Fibroblast of pulmonary artery (primary cell): ENCODE measurements around the gene DCLK1.

ENCODE experiments used
- DNase-seq: peaks from one replicate; pipeline ENCODE4 v3.0.0-alpha.2; 2010; ENCODE audit warnings: low read depth
- H3K4me3 ChIP-seq: replicated peaks from 2 replicates; pipeline ENCODE4 v1.5.1; 2011; ENCODE audit warnings: low read depth, mild to moderate bottlenecking, control low read depth, low read length, moderate library complexity
- CTCF ChIP-seq: IDR thresholded peaks from 2 replicates; pipeline ENCODE4 v1.5.1; 2011; ENCODE audit warnings: mild to moderate bottlenecking, control low read depth, low read length, inconsistent platforms; ENCODE audit errors: missing control alignments

The DCLK1 gene

DNA sequence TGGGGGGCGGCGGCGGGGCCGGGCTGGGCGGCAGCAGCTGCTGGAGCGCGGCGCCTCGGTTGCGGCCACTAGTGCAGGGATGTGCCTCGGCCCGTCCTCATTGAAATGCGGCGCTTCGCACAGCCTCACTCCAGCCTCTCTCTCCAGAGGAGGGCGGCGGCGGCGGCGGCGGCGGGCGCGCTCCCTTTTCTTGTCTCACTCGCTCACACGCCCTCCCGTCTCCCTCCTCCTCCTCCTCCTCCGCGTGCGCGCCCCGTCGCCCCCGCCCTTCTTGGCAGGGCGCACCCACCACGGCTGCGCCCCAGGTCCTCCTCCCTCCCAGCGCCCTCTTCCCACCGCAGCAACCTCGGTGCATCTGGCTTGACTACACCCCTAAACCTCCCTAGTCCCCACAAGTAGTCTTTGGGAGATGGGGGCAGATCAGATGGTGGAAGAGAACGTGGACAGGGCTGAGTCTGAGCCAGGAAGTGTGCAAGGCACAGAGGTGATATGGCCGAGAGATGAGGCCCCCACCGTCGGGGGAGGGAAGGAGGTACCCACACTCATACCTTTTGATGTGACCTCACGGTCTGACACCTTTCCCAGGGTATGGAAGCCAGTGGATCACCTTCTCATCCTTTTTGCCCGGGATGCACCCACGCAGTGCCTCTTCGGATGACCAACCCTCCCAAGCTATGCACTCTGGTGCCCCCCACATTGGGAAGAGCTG, at the start of gene DCLK1:
Gene DCLK1, minus strand, starts transcription at position 161 of the 709 bp plus-strand sequence.
- DNase-seq, result peak; percentile 39
- peak within 1 kb of the TSS; percentile 54 for H3K4me3 ChIP-seq

DNA sequence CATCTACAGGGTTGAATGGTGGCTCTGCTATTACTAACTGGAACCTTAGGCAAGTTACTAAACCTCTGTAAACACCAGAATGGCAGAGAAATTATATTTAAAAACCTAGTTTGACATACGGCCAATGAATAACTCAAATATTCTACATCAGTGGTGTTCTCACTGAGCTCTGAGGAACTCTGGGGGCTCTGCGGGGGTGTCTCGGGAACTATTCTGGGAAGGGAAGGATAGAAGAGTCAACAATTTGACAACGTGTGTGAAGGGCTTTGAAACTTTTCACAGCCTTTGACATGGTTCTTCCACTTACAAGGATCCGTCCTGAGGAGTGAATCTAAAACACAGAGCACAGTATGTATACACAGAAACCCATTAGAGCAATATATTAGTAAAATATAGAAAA, 44.4 kb upstream of the DCLK1 start:
- no peak for TF ChIP-seq CTCF
- H3K4me3 ChIP-seq, result no peak overlapping the region
- no peak for DNase-seq

More for the DNA sequence above, at the start of gene DCLK1:
- no peak for TF ChIP-seq CTCF

- no peak overlapping the region for H3K4me3 ChIP-seq
- TF ChIP-seq CTCF, result no peak
- no peak for DNase-seq
These were observed 43.7 kb upstream of the DCLK1 start for GRCh38 chr13:36174923-36175322.

DNA sequence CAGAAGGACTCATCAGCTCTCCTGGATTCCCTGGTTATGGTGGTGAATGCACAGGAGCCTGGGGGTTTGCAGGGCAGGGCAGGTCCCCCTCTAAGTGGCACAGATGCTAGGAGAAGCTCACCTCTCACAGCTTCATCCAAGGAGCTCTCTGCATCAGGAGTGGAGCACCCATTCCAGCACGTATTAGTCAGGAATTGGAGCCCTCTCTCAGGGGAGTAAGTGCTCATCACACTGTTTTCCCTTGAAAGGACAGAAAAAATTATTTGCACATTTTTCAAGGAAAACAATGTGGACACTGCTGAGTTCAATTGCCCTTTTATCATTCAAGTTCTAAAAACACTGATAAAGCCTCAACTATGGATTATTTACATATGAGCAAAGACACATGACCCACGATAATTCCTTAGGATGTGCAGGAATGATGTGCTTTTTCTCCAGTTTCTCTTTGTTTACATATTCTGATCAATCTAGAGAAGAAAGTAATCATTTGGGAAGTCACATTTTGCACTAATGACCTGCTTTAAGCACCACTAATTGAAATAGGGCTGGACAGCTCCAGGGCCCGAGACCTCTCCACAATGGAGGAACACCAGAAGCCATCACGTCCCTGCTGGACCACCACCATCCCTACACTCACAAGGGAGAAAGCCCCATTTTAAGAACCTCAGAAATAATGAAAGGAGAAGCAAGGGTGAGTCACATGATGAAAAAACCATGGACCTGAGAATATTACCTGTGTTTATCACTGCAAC, 42.6 kb upstream of the DCLK1 start:
- H3K4me3 ChIP-seq, result no peak overlapping the region
- no peak for DNase-seq
- no peak for TF ChIP-seq CTCF

DNA sequence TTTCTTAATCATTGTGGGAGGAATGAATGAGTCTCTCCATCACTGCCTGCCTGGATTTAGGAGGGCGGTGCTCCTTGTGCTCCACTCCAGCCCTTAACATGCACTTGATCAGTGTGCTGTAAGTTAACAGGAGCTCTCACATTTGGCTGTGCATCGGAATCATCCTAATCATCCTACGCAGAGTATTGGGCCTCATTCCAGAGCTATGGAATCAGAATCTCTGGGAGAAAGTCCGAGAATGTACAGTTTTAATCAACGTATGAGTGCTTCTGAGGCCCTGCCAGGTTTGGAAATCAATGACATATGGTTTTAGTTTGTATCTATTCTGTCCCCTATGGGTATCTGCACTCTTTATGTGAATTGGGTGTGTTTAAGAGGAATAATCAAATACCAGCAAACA, 34.9 kb upstream of the DCLK1 start:
- TF ChIP-seq CTCF, result no peak
- DNase-seq, result no peak
- no peak overlapping the region for H3K4me3 ChIP-seq

- no peak overlapping the region for H3K4me3 ChIP-seq
- peak; percentile 87 for DNase-seq
- no peak for TF ChIP-seq CTCF
These were observed 32.7 kb upstream of the DCLK1 start for GRCh38 chr13:36163809-36164308.
